GM19372 (cell line): Measurements from ENCODE around the gene ARPC5.
"Not testable (repeated sequence)": the region's sequence is repeated elsewhere in the genome, so short reads cannot be mapped to it uniquely, and the experiment has no call there.

Source experiments
- ATAC-seq: cut with Tn5 transposase; IDR thresholded peaks from one replicate; pipeline ENCODE4 v1.9.1; 2021; ENCODE audit warnings: mild to moderate bottlenecking, low read depth, moderate library complexity; ENCODE audit not compliant: unreplicated experiment

Gene ARPC5

DNA sequence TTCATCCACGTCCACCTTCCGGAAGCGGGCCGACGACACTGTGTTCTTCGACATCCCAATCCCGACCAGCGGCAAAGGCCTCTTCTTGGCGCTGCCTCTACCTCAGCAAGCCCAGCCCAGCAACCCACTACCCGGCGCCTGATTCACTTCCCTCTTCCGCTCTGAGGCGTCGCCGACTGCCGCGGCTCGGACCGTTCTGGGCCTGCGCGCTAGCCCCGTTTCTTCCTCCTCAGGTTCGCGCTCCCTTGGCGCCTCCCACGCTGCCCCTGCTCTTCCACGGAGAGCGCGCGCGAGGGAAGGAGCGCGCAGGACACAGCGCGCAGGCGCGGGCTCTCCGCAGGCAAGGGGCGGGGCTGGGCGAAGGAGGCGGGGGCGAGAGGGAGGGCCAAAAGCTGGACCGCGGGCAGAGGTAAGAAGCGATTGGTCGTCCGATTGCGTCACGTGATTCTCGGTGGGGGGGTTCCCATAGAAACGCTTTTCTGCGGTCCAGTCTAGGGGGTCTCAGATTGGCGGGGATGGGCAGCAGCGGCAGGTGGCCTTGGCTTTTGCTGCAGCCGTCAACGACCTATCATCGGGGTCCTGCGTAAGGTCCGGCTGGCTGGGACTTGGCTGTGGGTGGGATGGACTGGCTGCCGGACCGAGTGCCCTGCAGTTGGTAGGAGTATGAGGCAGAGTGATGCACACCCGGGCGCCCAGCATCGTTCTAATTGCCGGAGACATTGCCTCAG lies at the start of gene ARPC5:
ARPC5 (minus strand) TSS at position 178 of the 728 bp plus-strand sequence; CDS start at position 54, 124 bp downstream.
- ATAC-seq = peak; percentile 83

DNA sequence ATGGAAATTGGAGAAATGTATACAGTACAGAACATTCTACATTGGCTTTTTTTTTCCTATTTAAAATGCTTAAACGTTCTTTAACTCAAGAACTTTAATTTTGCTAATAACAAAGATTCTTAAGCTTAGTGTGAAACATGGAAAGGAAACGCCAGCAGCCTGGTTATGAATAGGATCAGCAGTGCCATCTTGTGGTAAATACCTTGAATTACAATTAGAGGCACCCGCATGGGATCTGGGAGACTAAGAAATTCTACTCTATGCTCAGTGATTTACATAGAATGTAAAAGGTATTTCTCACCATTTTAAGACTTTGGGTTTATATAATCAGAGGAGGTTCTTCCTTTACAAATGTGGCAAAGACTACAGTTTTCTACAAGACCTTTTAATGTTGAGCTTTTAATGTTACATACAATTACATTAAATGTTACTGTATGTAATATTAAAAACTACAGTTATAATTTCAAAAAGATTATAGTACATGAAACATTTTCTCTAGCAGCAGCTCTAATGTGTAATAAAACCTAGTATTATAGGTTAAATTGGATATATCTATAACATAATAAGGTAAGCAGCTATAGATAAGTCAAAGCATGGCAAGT lies 49.6 kb upstream of the ARPC5 start:
- no peak for ATAC-seq

DNA sequence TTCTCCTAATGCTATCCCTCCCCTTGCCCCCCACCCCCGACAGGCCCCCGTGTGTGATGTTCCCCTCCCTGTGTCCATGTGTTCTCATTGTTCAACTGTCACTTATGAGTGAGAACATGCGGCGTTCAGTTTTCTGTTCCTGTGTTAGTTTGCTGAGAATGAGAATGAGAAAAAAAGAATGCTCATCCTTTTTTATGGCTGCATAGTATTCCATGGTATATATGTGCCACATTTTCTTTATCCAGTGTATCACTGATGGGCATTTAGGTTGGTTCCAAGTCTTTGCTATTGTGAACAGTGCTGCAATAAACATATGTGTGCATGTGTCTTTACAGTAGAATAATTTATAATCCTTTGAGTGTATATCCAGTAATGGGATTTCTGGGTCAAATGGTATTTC lies 43.8 kb upstream of the ARPC5 start:
- ATAC-seq = not testable (repeated sequence)

DNA sequence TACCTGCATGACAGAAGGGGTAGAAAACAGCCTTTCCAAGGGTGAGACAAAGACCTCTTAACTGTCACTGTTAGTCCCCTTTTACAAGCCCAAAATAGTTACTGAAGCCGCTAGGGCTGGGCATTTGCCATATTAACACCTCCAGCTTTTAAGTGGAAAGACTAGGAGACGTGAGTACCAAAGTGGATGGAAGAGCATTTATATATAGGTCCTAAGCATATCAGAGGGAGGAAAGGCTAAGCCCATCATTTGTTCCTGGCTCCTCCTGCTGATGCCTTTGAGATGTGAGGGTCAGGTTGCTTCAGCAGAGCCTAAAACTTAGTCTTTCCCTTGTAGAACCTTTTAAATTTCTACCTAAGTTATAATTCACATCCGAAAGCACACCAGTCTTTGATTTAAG lies 43.2 kb upstream of the ARPC5 start:
- no peak for ATAC-seq

DNA sequence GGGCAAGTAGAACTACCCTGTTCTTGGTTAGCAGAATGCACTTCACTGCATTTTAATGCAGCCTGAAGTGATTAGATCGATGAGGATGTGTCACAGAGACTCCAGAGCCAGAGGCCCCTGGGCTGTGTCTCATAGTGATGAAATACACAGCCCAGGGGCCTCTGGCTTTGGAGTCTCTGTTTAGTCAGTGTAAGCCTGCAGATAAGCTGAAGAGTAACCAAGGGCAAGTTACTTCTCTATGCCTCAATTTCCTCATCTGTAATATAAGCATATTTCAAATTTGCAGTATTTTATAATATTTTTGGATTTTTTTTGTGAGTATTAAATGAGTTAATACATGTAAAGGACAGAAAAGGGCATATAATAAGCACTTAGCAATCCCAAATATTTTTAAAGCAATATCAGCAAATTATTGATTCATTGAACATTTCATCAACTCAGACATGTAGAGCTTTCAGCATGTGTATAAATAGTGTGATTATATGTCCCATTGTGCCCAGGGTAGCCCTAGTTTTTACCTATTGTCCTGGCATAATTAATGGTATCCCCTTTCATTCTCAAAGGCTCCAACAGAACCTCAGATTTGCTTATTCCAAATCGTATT lies 41.1 kb upstream of the ARPC5 start:
- ATAC-seq = no peak

DNA sequence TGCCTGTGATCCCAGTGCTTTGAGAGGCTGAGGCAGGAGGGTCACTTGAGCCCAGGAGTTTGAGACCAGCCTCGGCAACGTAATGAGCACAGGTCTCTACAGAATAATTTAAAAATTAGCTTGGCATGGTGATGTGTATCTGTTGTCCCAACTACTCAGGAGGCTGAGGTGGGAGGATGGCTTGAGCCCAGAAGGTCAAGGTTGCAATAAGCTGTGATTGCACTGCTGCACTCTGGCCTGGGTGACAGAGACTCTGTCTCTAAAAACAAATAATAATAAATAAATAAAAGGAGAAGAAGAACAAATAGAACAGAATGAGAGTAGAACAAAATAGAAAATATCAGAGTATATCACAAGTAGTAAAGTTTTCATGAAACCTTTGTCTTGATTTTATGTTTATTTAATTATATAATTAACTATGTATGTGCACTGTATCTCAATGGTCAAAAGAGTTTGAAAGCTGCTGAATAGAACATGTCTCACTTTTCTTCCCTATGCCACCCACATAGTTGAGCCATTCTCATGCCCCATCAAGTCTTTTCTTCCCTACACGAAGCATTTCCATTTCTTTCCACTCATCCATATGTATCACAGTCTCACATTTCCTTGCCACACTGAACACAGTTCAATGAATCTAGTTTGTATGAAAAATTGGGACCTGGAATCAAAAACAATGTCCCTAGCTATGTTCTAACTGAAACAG lies 40.5 kb upstream of the ARPC5 start:
- no peak for ATAC-seq

DNA sequence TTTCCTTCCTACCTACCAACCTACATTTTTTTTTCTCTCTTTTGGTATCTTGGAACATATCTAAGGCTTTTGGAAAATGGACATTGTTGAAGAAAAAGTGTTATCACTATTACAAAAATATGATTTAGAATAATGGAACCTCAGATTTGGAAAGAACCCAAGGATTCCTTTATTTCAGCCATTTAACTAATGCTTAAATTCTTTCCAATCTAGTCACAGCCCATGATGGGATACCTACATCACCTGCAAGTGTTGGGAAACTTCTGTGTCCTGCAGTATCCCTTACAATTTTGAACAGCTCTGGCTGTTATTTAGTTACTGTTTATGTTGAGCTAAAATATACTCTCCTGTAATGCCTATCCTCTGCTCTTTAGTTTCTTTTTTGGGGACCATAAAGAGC lies 39.8 kb upstream of the ARPC5 start:
- no peak for ATAC-seq

DNA sequence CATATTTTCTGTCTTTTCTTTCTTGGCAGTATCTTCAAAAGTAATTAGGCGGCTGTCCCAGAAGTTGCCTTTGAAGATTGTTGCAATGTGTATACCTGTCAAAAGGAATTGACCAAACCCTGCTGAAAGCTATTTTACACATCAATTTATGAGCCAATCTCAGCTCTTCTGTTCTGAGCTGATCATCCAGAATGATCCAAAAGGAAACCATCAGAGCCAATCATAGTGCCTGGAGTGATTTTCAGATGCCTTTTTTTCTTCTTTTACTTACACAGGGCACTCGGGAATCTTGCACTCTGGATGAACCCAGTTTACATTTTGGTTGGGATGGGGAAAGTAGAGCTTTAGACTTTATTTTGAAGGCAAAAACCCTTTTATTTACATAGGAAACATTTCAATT lies 39.3 kb upstream of the ARPC5 start:
- no peak for ATAC-seq

DNA sequence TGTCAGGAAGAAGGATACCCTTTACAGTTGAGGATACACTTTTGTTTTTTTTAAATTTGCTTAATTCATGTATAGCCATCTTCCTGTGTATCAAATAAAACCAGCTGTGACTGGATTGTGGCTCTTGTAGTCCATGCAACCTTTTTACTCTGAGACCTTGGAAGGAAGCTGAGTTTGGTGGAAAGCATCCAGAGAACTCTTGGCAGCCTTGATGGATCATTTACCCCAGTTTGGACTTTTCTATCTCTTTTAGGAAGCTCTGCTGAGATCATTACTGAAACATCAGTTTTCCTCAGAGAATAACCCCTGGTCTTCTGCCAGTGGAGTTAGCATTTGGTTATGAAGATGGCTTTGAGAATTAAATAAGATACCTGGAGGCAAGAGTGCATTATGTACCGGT lies 38.8 kb upstream of the ARPC5 start:
- no peak for ATAC-seq

DNA sequence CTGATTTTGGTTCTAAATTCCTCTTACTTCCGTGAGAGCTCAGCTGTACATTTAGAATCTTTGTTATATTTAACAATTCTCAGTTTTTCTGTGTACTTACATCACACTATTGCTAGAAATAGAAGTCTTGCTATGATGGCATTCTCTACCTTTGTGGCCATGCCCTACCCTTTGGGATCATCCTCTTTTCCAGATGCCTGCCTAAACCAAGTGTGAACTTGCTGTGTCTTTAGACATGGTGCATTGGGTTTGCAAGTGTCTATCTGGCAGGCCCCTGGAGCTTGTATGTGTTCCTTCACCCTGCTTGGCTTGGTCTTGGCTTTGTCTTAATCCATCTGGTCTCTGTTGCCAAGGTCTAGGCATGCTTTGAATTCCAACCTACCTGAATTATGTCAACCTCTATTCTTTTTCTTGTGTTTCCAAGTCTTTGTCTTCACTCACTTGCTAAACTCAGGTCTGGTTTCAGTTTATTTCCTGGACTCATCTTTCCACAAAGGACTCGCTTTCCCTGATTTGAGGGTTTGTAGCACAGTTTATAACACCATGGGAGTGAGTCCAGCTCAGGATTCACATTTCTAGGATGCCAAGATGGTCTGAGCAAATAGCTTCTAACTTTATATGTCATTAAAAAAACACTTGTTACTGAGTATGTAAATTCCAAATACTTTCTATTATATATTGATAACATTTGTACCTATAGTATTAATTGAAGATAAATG lies 38.2 kb upstream of the ARPC5 start:
- ATAC-seq = no peak

DNA sequence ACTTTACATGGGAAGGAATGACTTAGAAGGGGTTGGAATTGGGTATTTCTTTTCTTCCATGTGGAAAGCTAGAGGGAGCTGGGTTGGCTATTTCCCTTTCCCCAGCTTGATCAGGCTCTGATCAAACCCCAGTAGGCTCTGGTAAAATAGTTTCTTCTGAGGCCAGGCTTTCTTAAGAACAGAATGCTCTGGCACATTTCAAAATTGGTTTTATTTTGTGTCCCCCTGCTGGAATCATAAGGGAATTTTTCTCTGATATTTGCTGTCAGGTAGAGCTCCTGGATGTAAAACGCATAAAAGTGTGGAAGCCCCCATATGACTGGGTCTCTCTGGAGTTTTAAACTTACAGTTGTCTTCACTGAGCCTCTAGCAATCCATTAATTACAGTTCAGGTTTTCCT lies 34.6 kb upstream of the ARPC5 start:
- ATAC-seq = no peak

DNA sequence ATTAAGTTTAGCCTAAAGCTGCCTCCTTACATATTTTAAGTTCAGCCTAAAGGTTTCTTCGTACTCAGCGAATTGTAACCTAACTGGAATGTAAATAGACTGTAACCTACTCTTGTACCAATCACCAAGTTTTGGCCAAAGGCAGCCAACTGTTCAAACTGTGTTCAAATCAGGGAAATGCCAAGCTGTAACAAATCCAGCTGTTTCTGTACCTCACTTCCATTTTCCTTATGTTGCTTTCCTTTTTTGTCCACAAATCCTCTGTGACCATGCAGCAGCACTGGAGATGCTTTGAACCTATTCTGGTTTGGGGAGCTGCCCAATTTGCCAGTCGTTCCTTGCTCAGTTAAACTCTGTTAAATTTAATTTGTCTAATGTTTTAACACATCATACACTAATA lies 20.8 kb upstream of the ARPC5 start:
- ATAC-seq = no peak

DNA sequence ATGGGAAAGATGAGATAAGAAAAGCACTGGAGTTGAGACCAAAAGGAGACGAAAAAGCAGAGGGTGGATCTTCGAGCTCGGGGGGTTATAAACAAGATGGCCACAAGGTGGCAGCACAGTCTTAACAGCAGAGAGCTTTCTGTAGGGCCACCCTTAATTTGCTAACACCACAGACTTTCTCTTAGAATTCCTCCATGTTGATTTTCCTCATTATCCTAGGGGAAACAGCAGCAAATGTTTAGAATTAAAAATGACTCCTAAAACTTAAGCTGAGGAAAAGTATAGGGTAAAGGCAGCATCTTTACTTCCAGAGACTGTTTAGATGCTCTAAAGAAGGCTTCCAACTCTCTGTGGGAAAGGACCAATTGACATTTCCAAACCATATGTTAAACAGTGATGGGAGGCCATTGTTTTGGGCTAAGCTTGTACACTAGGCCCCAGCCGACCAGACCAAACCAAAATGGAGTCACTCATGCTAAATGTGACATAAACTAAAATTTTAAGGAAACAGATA lies 20.0 kb upstream of the ARPC5 start:
- ATAC-seq = peak; percentile 53

DNA sequence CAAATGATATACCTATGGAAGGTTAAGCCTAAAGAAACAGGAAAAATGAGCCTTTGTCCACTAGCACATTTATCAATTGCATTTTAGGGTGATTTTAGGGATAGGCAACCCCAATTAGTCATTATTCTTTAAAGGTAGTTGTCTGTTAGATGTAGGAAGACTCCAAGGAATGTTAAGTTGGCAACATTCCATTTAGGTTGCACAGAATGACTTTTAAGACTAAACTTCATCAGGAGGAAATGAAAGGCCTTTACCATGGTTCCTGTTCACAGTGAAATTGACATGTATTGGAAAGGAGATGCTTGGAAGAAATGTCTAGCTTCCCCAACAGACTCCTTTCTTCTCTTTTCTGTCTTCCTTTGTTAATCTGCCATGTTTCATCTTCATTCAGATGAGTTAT lies 19.1 kb upstream of the ARPC5 start:
- no peak for ATAC-seq

DNA sequence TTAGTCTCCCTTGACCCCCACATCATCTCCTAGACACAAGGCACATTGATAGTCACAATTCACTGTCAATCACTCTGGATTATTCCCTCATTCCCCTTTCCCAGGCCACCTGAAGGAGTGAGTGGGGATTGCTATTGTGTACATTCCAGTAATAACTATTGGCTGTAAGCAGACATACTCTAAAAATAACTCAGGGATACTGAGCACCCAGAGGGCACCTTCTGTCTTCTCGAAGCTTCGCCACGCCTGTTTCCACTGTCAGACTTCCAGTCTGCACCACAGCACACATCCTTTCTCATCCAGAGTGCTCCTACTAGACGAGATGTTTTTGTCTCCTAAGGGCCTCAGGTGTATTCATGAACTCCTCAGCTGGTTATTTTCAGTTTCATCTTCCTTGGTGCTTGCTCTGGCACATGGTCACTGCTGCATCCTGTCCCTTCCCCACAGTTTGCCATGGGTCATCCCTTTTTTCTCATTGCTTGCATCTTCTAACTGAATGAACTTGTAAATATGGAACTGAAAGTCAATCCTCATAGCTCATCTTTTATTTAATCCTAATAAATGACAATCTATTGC lies 18.4 kb upstream of the ARPC5 start:
- no peak for ATAC-seq

DNA sequence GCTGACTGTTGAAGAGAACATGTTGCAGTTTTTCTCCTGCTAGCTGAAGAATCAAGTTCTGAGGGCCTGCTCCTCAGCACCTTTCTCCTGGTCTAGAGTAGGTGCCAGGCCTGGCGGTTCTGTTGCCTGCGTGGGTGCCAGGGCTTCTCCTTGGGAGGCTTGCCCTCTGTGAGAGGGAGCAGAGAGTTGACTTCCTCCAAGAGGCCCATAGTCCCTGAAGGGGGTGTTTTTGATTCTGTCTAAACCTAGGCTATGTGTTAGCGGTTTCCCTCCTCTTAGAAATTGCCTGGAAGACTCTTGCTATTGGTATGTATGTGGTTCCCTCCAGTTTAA lies 17.8 kb upstream of the ARPC5 start:
- no peak for ATAC-seq

DNA sequence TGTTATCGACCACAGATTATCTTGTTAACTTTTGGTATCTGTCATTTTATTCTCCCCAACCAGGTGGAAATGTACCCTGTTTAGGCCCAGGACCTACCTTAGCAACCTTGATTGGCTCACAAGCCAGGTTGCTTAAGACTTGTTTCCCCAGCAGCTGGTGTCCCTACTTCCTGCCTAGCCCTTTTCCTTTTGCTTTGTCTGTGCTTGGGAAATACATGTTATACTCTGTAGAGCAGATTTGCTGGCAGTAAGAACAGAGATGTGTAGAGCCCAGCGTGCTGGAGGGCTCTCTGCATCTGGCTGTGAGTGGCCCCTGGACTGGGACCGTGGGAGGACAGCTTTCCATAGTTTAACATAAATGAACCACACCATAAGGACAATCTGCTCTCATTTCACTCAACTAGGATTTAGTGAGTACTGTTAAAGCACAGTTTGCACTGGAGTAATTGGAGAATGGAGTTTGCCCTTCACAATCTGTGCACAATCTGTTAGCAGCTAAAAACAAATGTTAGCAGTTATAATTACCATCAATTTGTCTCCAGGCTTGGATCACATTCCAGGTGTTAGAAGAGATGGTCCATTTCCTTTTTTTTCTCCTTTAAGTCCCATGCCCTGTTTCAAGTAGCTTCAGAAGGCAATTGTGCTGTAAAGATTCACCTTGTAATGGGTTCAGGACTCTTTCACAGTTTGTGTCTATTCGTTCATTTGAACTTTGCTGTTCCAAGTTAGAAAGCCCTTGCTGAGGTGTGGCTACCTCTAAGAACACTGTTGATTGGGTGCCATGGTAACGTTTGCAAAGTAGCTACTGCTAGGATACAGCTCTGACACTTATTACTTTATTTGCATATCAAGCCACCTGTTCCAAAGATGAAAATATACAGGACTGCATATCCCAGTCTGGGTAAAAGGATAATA lies 17.2 kb upstream of the ARPC5 start, which contains the start of gene APOBEC4:
APOBEC4 (minus strand) TSS at position 770 of the 915 bp plus-strand sequence. CDS start 4,535 bp downstream, outside the sequence.
- ATAC-seq = no peak

DNA sequence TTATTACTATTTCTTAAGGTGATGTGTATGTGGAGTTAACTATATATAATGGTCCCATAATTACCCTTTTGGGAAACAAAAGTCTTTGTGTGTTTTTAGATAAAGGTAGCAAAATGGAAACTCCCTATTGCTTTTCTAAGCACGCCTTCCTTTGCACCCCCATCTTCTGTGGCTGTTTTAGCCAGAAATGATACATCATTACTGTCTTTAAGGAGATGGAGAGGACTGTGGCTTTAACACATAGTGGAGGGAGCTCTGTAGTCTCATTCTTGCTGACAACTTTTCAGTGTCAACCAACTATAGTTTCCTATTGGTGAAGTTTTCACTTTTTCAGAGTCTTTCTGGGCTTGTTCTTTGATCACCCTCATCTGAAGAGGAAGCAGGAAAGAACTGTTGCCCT lies 16.5 kb upstream of the ARPC5 start:
- ATAC-seq = no peak

DNA sequence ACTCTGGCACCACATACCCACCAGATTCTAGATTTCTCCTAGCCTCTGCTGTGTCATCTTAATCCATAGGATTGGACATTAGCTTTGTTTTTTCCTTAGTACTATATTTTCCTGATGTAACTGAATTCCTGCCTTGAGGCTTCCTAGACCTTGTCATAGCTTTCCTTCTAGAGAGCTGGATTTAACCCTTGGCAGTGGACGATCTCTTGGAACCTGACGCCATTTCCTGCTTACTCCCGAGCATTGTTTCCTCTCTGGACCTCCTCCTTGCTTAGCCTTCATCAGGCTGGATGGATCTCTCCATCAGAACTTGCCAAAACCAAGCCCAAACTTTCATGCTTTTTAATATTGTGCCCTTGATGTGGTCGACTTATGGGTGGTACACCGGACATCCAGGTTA lies 16.0 kb upstream of the ARPC5 start:
- ATAC-seq = no peak
